Kidney epithelial cell (primary cell): ENCODE measurements around the gene ZFAND3. TPM values are rescaled to one million over a fixed set of nuclear protein-coding genes. Genes with fewer than 3 reads are reported as not detected.

Source experiments
- DNase-seq: peaks from one replicate; pipeline ENCODE4 v3.0.0-alpha.2; 2010; ENCODE audit warnings: low read depth
- H3K27me3 ChIP-seq: 2 replicates; pipeline ENCODE4 v1.6.0; 2011; ENCODE audit warnings: low read length; ENCODE audit not compliant: control insufficient read depth, insufficient read depth
- H3K36me3 ChIP-seq: 2 replicates; pipeline ENCODE4 v1.5.1; 2011; ENCODE audit warnings: low read length; ENCODE audit not compliant: control insufficient read depth, insufficient read depth
- H3K4me3 ChIP-seq: 2 replicates; pipeline ENCODE4 v1.5.1; 2011; ENCODE audit warnings: low read depth, mild to moderate bottlenecking, control low read depth, low read length
- CTCF ChIP-seq: IDR thresholded peaks from 2 replicates; pipeline ENCODE4 v1.5.1; 2011; ENCODE audit warnings: mild to moderate bottlenecking, moderate library complexity, low read length, control low read depth, inconsistent platforms; ENCODE audit not compliant: insufficient read depth, poor library complexity, severe bottlenecking
- total RNA-seq: library from RNA; depleted of rRNA; stranded (reverse); fragments of >200 nt; gene quantifications from 2 replicates; pipeline ENCODE4 v1.2.3, GENCODE V29; 2015

ZFAND3 gene
- total RNA-seq, 1 donor from 2014 or later = 49.4 TPM

- TF ChIP-seq CTCF = no peak
- DNase-seq = no peak
- H3K27me3 ChIP-seq = no peaks in the 10 kb centered on the region
- no peak overlapping the region for H3K4me3 ChIP-seq
- no peaks in the 10 kb centered on the region for H3K36me3 ChIP-seq
Observed at GRCh38 chr6:38187811-38188590, 368.5 kb downstream of the ZFAND3 start.

GRCh38 chr6:38188677-38189335, 369.3 kb downstream of the ZFAND3 start:
- Histone ChIP-seq H3K36me3 (no peaks in the 10 kb centered on the region), H3K4me3 (no peak overlapping the region), H3K27me3 (no peaks in the 10 kb centered on the region)
- no peak for TF ChIP-seq CTCF
- DNase-seq = no peak

GRCh38 chr6:38191418-38191817, 371.9 kb downstream of the ZFAND3 start:
- DNase-seq = no peak
- no peak for TF ChIP-seq CTCF
- H3K27me3 ChIP-seq = no peaks in the 10 kb centered on the region
- H3K36me3 ChIP-seq = no peaks in the 10 kb centered on the region
- no peak overlapping the region for H3K4me3 ChIP-seq

- H3K27me3 ChIP-seq = no peaks in the 10 kb centered on the region
- no peak overlapping the region for H3K4me3 ChIP-seq
- no peaks in the 10 kb centered on the region for H3K36me3 ChIP-seq
- no peak for TF ChIP-seq CTCF
- DNase-seq = no peak
Observed at GRCh38 chr6:38192011-38192410, 372.5 kb downstream of the ZFAND3 start.

- no peaks in the 10 kb centered on the region for H3K27me3 ChIP-seq
- H3K4me3 ChIP-seq = no peak overlapping the region
Observed at GRCh38 chr6:38192487-38192886, 373.0 kb downstream of the ZFAND3 start.

More at GRCh38 chr6:38192487-38192886, 373.0 kb downstream of the ZFAND3 start:
- no peaks in the 10 kb centered on the region for H3K36me3 ChIP-seq
- DNase-seq = no peak
- no peak for TF ChIP-seq CTCF
